Testis (tissue), 2 donors: ENCODE measurements around the gene MRNIP.

Experiments
- POLR2A ChIP-seq: fragments of 450-650 bp; IDR thresholded peaks from one replicate; pipeline ENCODE4 v1.6.1; 2017; ENCODE audit warnings: antibody characterized with exemption, mild to moderate bottlenecking, moderate library complexity
- TF ChIP-seq, protein P1 (sequence below), 3 experiments: fragments of 450-650 bp in 2 of 3; fragments of 200-600 bp in 1 of 3; sonication (generic) in 1 of 3; IDR thresholded peaks; one replicate each; pipeline ENCODE4 v1.5.1; 2016 to 2019; ENCODE audit warnings: antibody characterized with exemption in 3 of 3, mild to moderate bottlenecking in 2 of 3, moderate library complexity in 1 of 3

DNA sequence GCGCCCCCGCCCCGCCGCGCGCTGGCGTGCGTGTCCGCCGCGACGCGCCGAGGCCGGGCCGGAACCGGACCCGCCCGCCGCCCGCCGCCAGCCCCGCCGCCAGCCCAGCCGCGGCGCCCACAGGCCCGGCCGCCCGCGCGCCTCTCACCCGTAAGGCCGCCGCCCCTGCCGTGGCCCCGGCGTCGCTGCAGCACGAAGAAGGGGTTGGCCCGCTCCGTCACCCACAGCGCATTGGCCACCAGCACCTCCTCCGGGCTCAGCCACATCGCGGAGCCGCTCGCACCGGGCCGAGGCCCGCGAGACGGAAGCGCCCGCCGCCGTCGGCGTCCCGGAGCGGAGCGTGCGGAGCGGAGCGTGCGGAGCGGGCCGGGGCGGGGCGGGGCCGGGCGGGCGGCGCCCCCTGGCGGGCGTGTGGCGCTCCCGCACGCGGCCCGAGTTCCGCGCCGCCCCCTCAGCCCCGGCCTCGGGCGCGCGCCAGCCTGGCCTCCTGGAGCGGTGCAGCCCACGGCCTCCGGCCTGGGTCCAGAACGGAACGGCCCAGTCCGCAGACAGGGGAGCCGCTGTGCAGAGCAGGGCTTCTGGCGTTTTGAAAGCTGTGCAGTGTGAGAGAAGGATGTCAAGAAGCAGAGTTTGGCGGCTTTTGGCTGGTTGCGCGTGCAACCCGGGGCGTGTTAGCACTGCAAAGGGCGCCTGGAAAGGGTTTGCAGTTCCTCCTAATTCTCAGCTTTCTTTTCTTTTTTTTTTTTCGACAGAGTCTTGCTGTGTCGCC is 49.1 kb upstream of the MRNIP start, which contains the start of gene TBC1D9B:
- TF ChIP-seq POLR2A: no peak
- TF ChIP-seq, protein P1, sequence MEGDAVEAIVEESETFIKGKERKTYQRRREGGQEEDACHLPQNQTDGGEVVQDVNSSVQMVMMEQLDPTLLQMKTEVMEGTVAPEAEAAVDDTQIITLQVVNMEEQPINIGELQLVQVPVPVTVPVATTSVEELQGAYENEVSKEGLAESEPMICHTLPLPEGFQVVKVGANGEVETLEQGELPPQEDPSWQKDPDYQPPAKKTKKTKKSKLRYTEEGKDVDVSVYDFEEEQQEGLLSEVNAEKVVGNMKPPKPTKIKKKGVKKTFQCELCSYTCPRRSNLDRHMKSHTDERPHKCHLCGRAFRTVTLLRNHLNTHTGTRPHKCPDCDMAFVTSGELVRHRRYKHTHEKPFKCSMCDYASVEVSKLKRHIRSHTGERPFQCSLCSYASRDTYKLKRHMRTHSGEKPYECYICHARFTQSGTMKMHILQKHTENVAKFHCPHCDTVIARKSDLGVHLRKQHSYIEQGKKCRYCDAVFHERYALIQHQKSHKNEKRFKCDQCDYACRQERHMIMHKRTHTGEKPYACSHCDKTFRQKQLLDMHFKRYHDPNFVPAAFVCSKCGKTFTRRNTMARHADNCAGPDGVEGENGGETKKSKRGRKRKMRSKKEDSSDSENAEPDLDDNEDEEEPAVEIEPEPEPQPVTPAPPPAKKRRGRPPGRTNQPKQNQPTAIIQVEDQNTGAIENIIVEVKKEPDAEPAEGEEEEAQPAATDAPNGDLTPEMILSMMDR (IDR thresholded peaks at IDR 0.05): peak in 1 of 3 experiments; percentile 83
